HG02571 (cell line): ENCODE measurements around the gene ARID4A.
"Not testable (repeated sequence)": the region's sequence is repeated elsewhere in the genome, so short reads cannot be mapped to it uniquely, and the experiment has no call there.

ENCODE experiments used
- ATAC-seq: cut with Tn5 transposase; IDR thresholded peaks from one replicate; pipeline ENCODE4 v1.9.1; 2021; ENCODE audit warnings: mild to moderate bottlenecking, moderate library complexity; ENCODE audit not compliant: unreplicated experiment

ARID4A gene

GRCh38 chr14:58353516-58354299 is 55.4 kb downstream of the ARID4A start:
- ATAC-seq = no peak

GRCh38 chr14:58354808-58355207 is 56.5 kb downstream of the ARID4A start:
- ATAC-seq = no peak

GRCh38 chr14:58356268-58356667 is 57.9 kb downstream of the ARID4A start:
- ATAC-seq = no peak

- ATAC-seq = not testable (repeated sequence)
These were observed 63.9 kb downstream of the ARID4A start for GRCh38 chr14:58362272-58362671.

GRCh38 chr14:58362798-58363412 is 64.5 kb downstream of the ARID4A start:
- no peak for ATAC-seq

GRCh38 chr14:58364316-58364715 is 66.0 kb downstream of the ARID4A start:
- ATAC-seq = no peak

GRCh38 chr14:58367296-58367695 is 68.9 kb downstream of the ARID4A start:
- ATAC-seq = no peak

- ATAC-seq = no peak
These were observed 70.6 kb downstream of the ARID4A start for GRCh38 chr14:58368956-58369355.

- ATAC-seq = no peak
These were observed 78.4 kb downstream of the ARID4A start for GRCh38 chr14:58376791-58377190.

- no peak for ATAC-seq
These were observed 92.5 kb downstream of the ARID4A start for GRCh38 chr14:58390830-58391229.

- no peak for ATAC-seq
These were observed 97.1 kb downstream of the ARID4A start for GRCh38 chr14:58395562-58395811.

- ATAC-seq = peak; percentile 88
These were observed 97.7 kb downstream of the ARID4A start, which contains the start of gene TOMM20L for GRCh38 chr14:58395812-58396788. Gene TOMM20L (plus strand): TSS chr14:58395930. CDS start chr14:58395958, 28 bp downstream.

- no peak for ATAC-seq
These were observed 98.8 kb downstream of the ARID4A start for GRCh38 chr14:58397156-58397555.

- no peak for ATAC-seq
These were observed 100.1 kb downstream of the ARID4A start for GRCh38 chr14:58398495-58398894.

GRCh38 chr14:58398895-58399294 is 100.5 kb downstream of the ARID4A start:
- ATAC-seq = no peak

GRCh38 chr14:58401587-58401986 is 103.2 kb downstream of the ARID4A start:
- no peak for ATAC-seq

GRCh38 chr14:58408681-58409215 is 110.4 kb downstream of the ARID4A start:
- no peak for ATAC-seq

GRCh38 chr14:58414845-58415244 is 116.5 kb downstream of the ARID4A start:
- ATAC-seq = no peak

- ATAC-seq = no peak
These were observed 117.5 kb downstream of the ARID4A start for GRCh38 chr14:58415636-58416547.

GRCh38 chr14:58416934-58417333 is 118.6 kb downstream of the ARID4A start:
- ATAC-seq = not testable (repeated sequence)
